CD8-positive, alpha-beta memory T cell (primary cell): ENCODE results near the gene CDC42EP5. TPM values are rescaled to one million over a fixed set of nuclear protein-coding genes. Genes with fewer than 3 reads are reported as not detected.

Experiments used
- CTCF ChIA-PET: fragments of 350-600 bp; sonication (Branson Sonifier 250); formaldehyde crosslinking; loops from one replicate; lab custom pipeline; 2021; ENCODE audit warnings: antibody characterized with exemption; lab: Charles Lee
- POLR2A ChIA-PET: fragments of 350-600 bp; sonication (Branson Sonifier 250); formaldehyde crosslinking; loops from one replicate; lab custom pipeline; 2021; ENCODE audit warnings: antibody characterized with exemption; lab: Charles Lee
- DNase-seq, 5 donors: peaks; one replicate each; pipeline versions ENCODE4 v3.0.0 to v3.0.0-alpha.2; 2020 to 2022; ENCODE audit warnings: mixed read lengths in 1 of 5
- H3K27ac ChIP-seq: one replicate; pipeline ENCODE4 v1.7.0; 2013; ENCODE audit warnings: low read depth, mild to moderate bottlenecking, low read length, moderate library complexity
- H3K27me3 ChIP-seq: 2 replicates; pipeline ENCODE4 v1.7.0; 2013; ENCODE audit warnings: low read length, mild to moderate bottlenecking; ENCODE audit not compliant: insufficient read depth, poor library complexity, severe bottlenecking
- H3K36me3 ChIP-seq: 2 replicates; pipeline ENCODE4 v1.7.0; 2013; ENCODE audit warnings: mild to moderate bottlenecking, low read length, moderate library complexity; ENCODE audit not compliant: insufficient read depth
- H3K4me1 ChIP-seq: 2 replicates; pipeline ENCODE4 v1.7.0; 2013; ENCODE audit warnings: mild to moderate bottlenecking, low read length, moderate library complexity; ENCODE audit not compliant: insufficient read depth
- H3K4me3 ChIP-seq: 2 replicates; pipeline ENCODE4 v1.7.0; 2013; ENCODE audit warnings: mild to moderate bottlenecking, low read length
- H3K9me3 ChIP-seq: 2 replicates; pipeline ENCODE4 v1.7.0; 2013; ENCODE audit warnings: mild to moderate bottlenecking, low read length
- H3K27ac Mint-ChIP-seq, 8 donors: one replicate each; pipeline ENCODE4 v1.8.0; 2020 to 2021; ENCODE audit warnings: mixed read lengths in 8 of 8, mild to moderate bottlenecking in 6 of 8, inconsistent platforms in 3 of 8, moderate library complexity in 3 of 8
- H3K27me3 Mint-ChIP-seq, 2 donors: one replicate each; pipeline ENCODE4 v1.8.0; 2020 to 2021; ENCODE audit warnings: mixed read lengths in 2 of 2, mild to moderate bottlenecking in 1 of 2, moderate library complexity in 1 of 2
- H3K36me3 Mint-ChIP-seq, 3 donors: one replicate each; pipeline ENCODE4 v1.8.0; 2020 to 2021; ENCODE audit warnings: mixed read lengths in 3 of 3, inconsistent platforms in 1 of 3, mild to moderate bottlenecking in 1 of 3
- H3K4me1 Mint-ChIP-seq, 3 donors: one replicate each; pipeline ENCODE4 v1.8.0; 2020 to 2021; ENCODE audit warnings: mixed read lengths in 3 of 3, inconsistent platforms in 1 of 3, mild to moderate bottlenecking in 1 of 3
- H3K4me3 Mint-ChIP-seq, 7 donors: one replicate each; pipeline ENCODE4 v1.8.0; 2020 to 2021; ENCODE audit warnings: mixed read lengths in 7 of 7, mild to moderate bottlenecking in 6 of 7, moderate library complexity in 4 of 7, inconsistent platforms in 2 of 7
- H3K9me3 Mint-ChIP-seq, 5 donors: one replicate each; pipeline ENCODE4 v1.8.0; 2020 to 2022; ENCODE audit warnings: mixed read lengths in 5 of 5, mild to moderate bottlenecking in 3 of 5, moderate library complexity in 2 of 5, inconsistent platforms in 1 of 5
- polyA plus RNA-seq: library from polyadenylated mRNA; unstranded; fragments of 300-500 nt; fragmentation: Illumina TruSeq; gene quantifications from one replicate; pipeline ENCODE4 v1.2.3, GENCODE V29; 2021
- total RNA-seq, 2 experiments: library from RNA; stranded (reverse); gene quantifications; one replicate each; pipeline ENCODE4 v1.2.3, GENCODE V29; 2021

The CDC42EP5 gene
- total and polyA plus RNA-seq, 3 experiments from 2014 or later = 0.44 to 1.1 TPM; not detected in 1

- H3K27ac Mint-ChIP-seq = no peak overlapping the region
- H3K27ac ChIP-seq = no peak overlapping the region
- no peaks in the 10 kb centered on the region for H3K9me3 Mint-ChIP-seq
- H3K27me3 ChIP-seq = no peaks in the 10 kb centered on the region
- H3K4me1 Mint-ChIP-seq = peaks cover 3 to 9% (median 5%) of the 10 kb centered on the region in 3 donors
- no peak overlapping the region for H3K4me3 Mint-ChIP-seq
- ChIA-PET POLR2A (no interaction called here), CTCF (no interaction called here)
- no peak overlapping the region for H3K4me3 ChIP-seq
- DNase-seq = no peak
- H3K9me3 ChIP-seq = no peaks in the 10 kb centered on the region
- H3K27me3 Mint-ChIP-seq = peaks cover 37 to 41% of the 10 kb centered on the region in 2 donors
- H3K36me3 ChIP-seq = no peaks in the 10 kb centered on the region
- no peaks in the 10 kb centered on the region for H3K36me3 Mint-ChIP-seq
- H3K4me1 ChIP-seq = peaks cover 11% of the 10 kb centered on the region
Measured at GRCh38 chr19:54426291-54426931, 46.7 kb downstream of the CDC42EP5 start.

- CTCF ChIA-PET = no interaction called here
- Mint-ChIP-seq H3K27me3 (peaks cover 37 to 41% of the 10 kb centered on the region in 2 donors), H3K4me3 (no peak overlapping the region), H3K9me3 (no peaks in the 10 kb centered on the region), H3K27ac (no peak overlapping the region), H3K36me3 (no peaks in the 10 kb centered on the region), H3K4me1 (no peaks in the 10 kb centered on the region)
- Histone ChIP-seq H3K36me3 (no peaks in the 10 kb centered on the region), H3K27me3 (no peaks in the 10 kb centered on the region), H3K4me3 (no peak overlapping the region), H3K4me1 (peaks cover 3% of the 10 kb centered on the region), H3K27ac (no peak overlapping the region), H3K9me3 (no peaks in the 10 kb centered on the region)
- POLR2A ChIA-PET = no interaction called here
- DNase-seq = no peak
Measured at GRCh38 chr19:54425382-54425723, 47.7 kb downstream of the CDC42EP5 start.

- CTCF ChIA-PET = no interaction called here
- Mint-ChIP-seq H3K4me3 (no peak overlapping the region), H3K27ac (no peak overlapping the region)
Measured at GRCh38 chr19:54424660-54425381, 48.3 kb downstream of the CDC42EP5 start.

GRCh38 chr19:54424201-54424600, 48.9 kb downstream of the CDC42EP5 start:
- H3K27ac Mint-ChIP-seq = no peak overlapping the region
- CTCF ChIA-PET = no interaction called here

More at GRCh38 chr19:54424660-54425381, 48.3 kb downstream of the CDC42EP5 start:
- Histone ChIP-seq H3K9me3 (no peaks in the 10 kb centered on the region), H3K27ac (no peak overlapping the region), H3K27me3 (peaks cover 3% of the 10 kb centered on the region), H3K36me3 (no peaks in the 10 kb centered on the region), H3K4me3 (no peak overlapping the region), H3K4me1 (no peaks in the 10 kb centered on the region)
- Mint-ChIP-seq H3K36me3 (no peaks in the 10 kb centered on the region), H3K27me3 (peaks cover 39 to 43% of the 10 kb centered on the region in 2 donors), H3K4me1 (no peaks in the 10 kb centered on the region), H3K9me3 (no peaks in the 10 kb centered on the region)
- DNase-seq = no peak
- POLR2A ChIA-PET = no interaction called here

GRCh38 chr19:54422136-54422535, 51.0 kb downstream of the CDC42EP5 start:
- Mint-ChIP-seq H3K27me3 (peaks cover 34 to 51% of the 10 kb centered on the region in 2 donors), H3K9me3 (no peaks in the 10 kb centered on the region), H3K4me3 (no peak overlapping the region), H3K27ac (no peak overlapping the region), H3K4me1 (peaks cover 13 to 14% (median 14%) of the 10 kb centered on the region in 3 donors), H3K36me3 (no peaks in the 10 kb centered on the region)
- H3K4me1 ChIP-seq = peaks cover 12% of the 10 kb centered on the region
- DNase-seq = no peak
- POLR2A ChIA-PET = interaction anchor here (0.7 kb wide), 1 partner anchor 21 kb away, joined by 4 read pairs; no protein-coding TSS in a partner anchor
- no peak overlapping the region for H3K4me3 ChIP-seq
- H3K9me3 ChIP-seq = no peaks in the 10 kb centered on the region
- no peak overlapping the region for H3K27ac ChIP-seq
- H3K36me3 ChIP-seq = no peaks in the 10 kb centered on the region
- CTCF ChIA-PET = no interaction called here
- peaks cover 15% of the 10 kb centered on the region for H3K27me3 ChIP-seq

More at GRCh38 chr19:54424201-54424600, 48.9 kb downstream of the CDC42EP5 start:
- no peak for DNase-seq
- Mint-ChIP-seq H3K4me1 (no peaks in the 10 kb centered on the region), H3K27me3 (peaks cover 39 to 46% of the 10 kb centered on the region in 2 donors), H3K4me3 (no peak overlapping the region), H3K36me3 (no peaks in the 10 kb centered on the region), H3K9me3 (no peaks in the 10 kb centered on the region)
- H3K27ac ChIP-seq = no peak overlapping the region
- H3K4me3 ChIP-seq = no peak overlapping the region
- no peaks in the 10 kb centered on the region for H3K36me3 ChIP-seq
- H3K4me1 ChIP-seq = no peaks in the 10 kb centered on the region
- POLR2A ChIA-PET = no interaction called here
- H3K9me3 ChIP-seq = no peaks in the 10 kb centered on the region
- H3K27me3 ChIP-seq = peaks cover 9% of the 10 kb centered on the region

GRCh38 chr19:54421521-54421920, 51.6 kb downstream of the CDC42EP5 start:
- peaks cover 15% of the 10 kb centered on the region for H3K27me3 ChIP-seq
- H3K9me3 ChIP-seq = no peaks in the 10 kb centered on the region
- Mint-ChIP-seq H3K9me3 (no peaks in the 10 kb centered on the region), H3K27ac (peak overlapping the region in 1 of 8 donors; percentile 87), H3K36me3 (no peaks in the 10 kb centered on the region), H3K4me3 (no peak overlapping the region), H3K4me1 (peaks cover 15 to 17% (median 16%) of the 10 kb centered on the region in 3 donors), H3K27me3 (peaks cover 36 to 51% of the 10 kb centered on the region in 2 donors)
- H3K4me1 ChIP-seq = peaks cover 12% of the 10 kb centered on the region
- POLR2A ChIA-PET = no interaction called here
- DNase-seq = no peak
- no peak overlapping the region for H3K27ac ChIP-seq
- CTCF ChIA-PET = interaction anchor here (1.6 kb wide), 1 partner anchor 12 kb away, joined by 3 read pairs; no protein-coding TSS in a partner anchor
- no peaks in the 10 kb centered on the region for H3K36me3 ChIP-seq
- no peak overlapping the region for H3K4me3 ChIP-seq

- POLR2A ChIA-PET = no interaction called here
- H3K36me3 ChIP-seq = no peaks in the 10 kb centered on the region
Measured at GRCh38 chr19:54421169-54421516, 52.0 kb downstream of the CDC42EP5 start.

More at GRCh38 chr19:54421169-54421516, 52.0 kb downstream of the CDC42EP5 start:
- no peak overlapping the region for H3K4me3 ChIP-seq
- no peaks in the 10 kb centered on the region for H3K36me3 Mint-ChIP-seq
- no peaks in the 10 kb centered on the region for H3K9me3 ChIP-seq
- H3K4me1 Mint-ChIP-seq = peaks cover 15 to 17% (median 16%) of the 10 kb centered on the region in 3 donors
- H3K9me3 Mint-ChIP-seq = no peaks in the 10 kb centered on the region
- CTCF ChIA-PET = interaction anchor here (1.6 kb wide), 1 partner anchor 12 kb away, joined by 3 read pairs; no protein-coding TSS in a partner anchor
- H3K27ac Mint-ChIP-seq = peak overlapping the region in 1 of 8 donors; percentile 87
- H3K4me1 ChIP-seq = peaks cover 12% of the 10 kb centered on the region
- H3K27ac ChIP-seq = no peak overlapping the region
- peaks cover 15% of the 10 kb centered on the region for H3K27me3 ChIP-seq
- DNase-seq = no peak
- H3K4me3 Mint-ChIP-seq = no peak overlapping the region
- H3K27me3 Mint-ChIP-seq = peaks cover 35 to 47% of the 10 kb centered on the region in 2 donors
